IMR-90 (cell line): ENCODE results near the gene DDIAS.
A peak's percentile ranks its signal among the peaks of the same experiment; 100 is the strongest.

Source experiments
- BHLHE40 ChIP-seq: fragments of 150-350 bp; IDR thresholded peaks from 2 replicates; pipeline ENCODE4 v1.6.1; 2016; ENCODE audit warnings: mild to moderate bottlenecking, low read depth, low read length
- MAFK ChIP-seq: IDR thresholded peaks from 2 replicates; pipeline ENCODE4 v1.6.1; 2012; ENCODE audit warnings: low read depth, low read length, improper control_type of control experiment
- MXI1 ChIP-seq: IDR thresholded peaks from 2 replicates; pipeline ENCODE4 v1.6.1; 2012; ENCODE audit warnings: low read depth, mild to moderate bottlenecking, low read length, moderate library complexity, borderline replicate concordance
- RFX5 ChIP-seq: IDR thresholded peaks from 2 replicates; pipeline ENCODE4 v1.8.0; 2012; ENCODE audit warnings: low read depth, mild to moderate bottlenecking, low read length, moderate library complexity
- TF ChIP-seq, protein P1 (sequence below): conservative IDR thresholded peaks from 2 replicates; pipeline ENCODE4 v1.5.1; 2012; ENCODE audit warnings: mild to moderate bottlenecking, low read depth, low read length, improper control_type of control experiment
- TF ChIP-seq, protein P2 (sequence below): fragments of 150-350 bp; IDR thresholded peaks from 2 replicates; pipeline ENCODE4 v1.6.1; 2017; ENCODE audit warnings: mild to moderate bottlenecking, antibody characterized with exemption, low read length, low read depth

DNA sequence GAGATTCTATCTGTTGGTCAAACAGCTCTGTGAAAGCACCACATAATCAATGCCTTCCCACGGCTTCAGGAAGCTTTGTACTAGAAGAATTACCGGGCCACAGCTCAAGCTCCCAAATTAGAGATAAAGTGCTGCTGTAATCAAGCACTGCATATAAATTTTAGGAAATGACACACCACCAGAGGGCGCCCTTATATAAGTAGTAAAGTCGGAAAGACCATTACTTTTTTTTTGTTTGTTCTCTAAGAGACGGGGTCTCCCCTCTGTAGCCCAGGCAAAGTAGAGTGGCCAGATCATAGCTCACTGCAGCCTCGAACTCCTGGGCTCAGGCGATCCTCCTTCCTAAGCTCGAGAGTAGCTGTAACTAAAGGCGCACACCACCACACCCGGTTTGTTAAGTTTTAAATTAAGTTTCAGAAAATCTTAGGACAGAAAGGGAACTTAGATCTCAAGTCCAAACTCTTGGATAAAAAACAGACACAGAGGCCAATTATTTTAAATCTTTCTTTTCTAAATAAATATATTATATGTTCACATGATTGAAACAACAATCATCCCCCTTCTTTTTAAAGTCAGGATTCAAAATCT, 33.9 kb upstream of the DDIAS start:
- TF ChIP-seq, protein P1, sequence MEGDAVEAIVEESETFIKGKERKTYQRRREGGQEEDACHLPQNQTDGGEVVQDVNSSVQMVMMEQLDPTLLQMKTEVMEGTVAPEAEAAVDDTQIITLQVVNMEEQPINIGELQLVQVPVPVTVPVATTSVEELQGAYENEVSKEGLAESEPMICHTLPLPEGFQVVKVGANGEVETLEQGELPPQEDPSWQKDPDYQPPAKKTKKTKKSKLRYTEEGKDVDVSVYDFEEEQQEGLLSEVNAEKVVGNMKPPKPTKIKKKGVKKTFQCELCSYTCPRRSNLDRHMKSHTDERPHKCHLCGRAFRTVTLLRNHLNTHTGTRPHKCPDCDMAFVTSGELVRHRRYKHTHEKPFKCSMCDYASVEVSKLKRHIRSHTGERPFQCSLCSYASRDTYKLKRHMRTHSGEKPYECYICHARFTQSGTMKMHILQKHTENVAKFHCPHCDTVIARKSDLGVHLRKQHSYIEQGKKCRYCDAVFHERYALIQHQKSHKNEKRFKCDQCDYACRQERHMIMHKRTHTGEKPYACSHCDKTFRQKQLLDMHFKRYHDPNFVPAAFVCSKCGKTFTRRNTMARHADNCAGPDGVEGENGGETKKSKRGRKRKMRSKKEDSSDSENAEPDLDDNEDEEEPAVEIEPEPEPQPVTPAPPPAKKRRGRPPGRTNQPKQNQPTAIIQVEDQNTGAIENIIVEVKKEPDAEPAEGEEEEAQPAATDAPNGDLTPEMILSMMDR: peak; percentile 71
- no peak for TF ChIP-seq MXI1
- no peak for TF ChIP-seq RFX5
- TF ChIP-seq, protein P2, sequence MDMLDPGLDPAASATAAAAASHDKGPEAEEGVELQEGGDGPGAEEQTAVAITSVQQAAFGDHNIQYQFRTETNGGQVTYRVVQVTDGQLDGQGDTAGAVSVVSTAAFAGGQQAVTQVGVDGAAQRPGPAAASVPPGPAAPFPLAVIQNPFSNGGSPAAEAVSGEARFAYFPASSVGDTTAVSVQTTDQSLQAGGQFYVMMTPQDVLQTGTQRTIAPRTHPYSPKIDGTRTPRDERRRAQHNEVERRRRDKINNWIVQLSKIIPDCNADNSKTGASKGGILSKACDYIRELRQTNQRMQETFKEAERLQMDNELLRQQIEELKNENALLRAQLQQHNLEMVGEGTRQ: no peak
- TF ChIP-seq MAFK: no peak
- no peak for TF ChIP-seq BHLHE40
